Ramos (cell line): Measurements from ENCODE around the gene ZNF846.
"Not testable (repeated sequence)": the region's sequence is repeated elsewhere in the genome, so short reads cannot be mapped to it uniquely, and the experiment has no call there.

Experiments
- in situ Hi-C: fragments of 300-500 bp; cut with MboI; formaldehyde crosslinking; loops from one replicate; pipeline ENCODE4 v1.14.3; 2022; ENCODE audit warnings: low sequenced_read_pairs; ENCODE audit not compliant: unreplicated experiment

The ZNF846 gene

DNA sequence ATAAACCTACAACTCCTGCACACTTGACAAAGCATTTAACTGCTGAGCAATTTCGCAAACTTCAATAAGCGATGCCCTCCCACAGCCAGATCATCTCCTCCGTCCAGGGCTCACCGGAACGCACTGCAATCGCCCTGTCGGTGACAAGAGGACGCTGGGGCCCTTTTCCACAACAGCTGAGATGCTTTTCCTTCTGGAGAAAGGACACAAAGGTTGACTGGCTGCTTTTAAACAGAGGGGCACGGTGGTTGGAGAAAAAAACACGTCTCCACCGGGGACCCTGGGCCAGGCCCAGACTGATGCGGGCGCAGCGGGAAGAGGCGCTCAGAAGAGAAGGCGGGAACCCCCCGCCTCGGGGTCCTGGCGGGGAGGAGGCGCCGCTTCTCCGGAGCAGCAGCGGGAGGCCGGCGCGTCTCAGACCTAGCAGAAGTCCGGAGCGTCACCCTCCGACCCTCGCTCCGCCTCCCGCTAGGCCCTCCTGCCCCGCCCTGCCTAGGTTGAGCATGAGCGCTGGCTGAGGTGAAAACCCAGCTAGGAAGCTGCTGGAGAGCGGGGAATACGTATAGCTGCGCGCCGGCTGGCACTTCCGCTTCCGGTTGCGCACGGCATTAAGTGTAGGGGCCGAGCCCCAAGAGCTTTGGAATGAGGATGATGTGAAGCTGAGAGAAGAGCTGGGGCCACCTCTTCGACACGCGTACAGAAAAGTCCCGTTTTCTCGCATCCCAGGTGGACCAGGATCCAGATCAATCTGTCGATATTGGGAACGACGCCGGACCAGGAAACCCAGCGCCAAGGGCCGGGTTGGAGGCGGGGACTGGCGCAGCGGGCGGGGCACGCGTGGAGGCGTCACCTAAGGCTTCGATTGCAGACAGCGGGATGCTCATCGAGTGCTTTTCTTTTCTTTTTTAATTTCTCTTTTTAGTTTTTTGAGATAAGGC is at the start of gene ZNF846:
Gene ZNF846 (minus strand): TSS at position 564 of the 938 bp plus-strand sequence. CDS start 3,788 bp downstream, outside the sequence.
- in situ Hi-C loops: no loop called here

DNA sequence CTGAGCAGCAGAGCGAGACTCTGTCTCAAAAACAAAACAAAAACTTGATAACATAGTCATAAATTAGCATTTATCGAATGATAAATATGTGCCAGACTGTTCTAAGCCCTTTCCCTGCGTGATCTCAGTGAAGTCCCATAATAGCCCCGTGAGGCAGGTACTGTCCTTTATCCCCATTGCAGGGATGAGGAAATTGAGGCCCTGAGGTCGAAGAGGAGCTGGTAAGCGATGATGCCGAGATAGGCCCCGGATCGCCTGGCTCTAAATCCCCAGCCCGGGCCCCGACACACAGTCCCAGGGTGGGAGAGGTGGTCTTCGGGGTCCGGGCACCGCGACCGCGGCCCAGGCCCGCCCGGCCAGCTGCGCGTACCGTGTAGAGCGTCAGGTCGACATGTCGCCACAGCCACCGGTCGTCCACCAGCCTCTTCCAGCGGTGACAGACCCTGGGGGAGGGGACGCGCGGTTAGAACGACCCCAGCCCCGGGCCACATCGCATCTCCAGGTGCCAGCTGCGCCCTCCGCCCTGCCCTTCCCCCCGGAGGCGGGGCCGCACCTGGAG is 49.7 kb upstream of the ZNF846 start:
- in situ Hi-C loops: loop anchor here (25.0 kb wide), 1 partner anchor 506 kb away; the partner anchor contains the start of genes ZNF559 and ZNF699

DNA sequence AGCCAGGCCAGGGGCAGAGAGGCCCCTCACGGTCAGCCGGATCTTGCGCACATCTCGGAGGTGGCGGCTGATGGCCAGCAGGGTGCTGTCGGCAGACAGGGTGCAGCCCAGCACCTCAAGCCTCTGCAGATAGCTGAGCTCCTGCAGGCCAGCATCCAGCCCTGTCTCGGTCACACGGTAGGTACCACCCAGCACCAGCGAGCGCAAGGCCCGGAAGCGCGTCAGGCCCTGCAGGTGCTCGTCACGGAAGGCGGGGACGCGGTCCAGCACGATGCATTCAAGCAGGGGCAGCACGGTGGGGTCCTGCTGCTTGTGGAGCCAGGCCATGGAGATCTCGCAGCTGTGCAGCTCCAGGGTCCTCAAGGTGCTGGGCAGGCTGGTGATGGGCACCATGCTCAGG is 42.6 kb upstream of the ZNF846 start:
- in situ Hi-C loops: loop anchor here (25.0 kb wide), 1 partner anchor 499 kb away; the partner anchor contains the start of genes ZNF559 and ZNF699

DNA sequence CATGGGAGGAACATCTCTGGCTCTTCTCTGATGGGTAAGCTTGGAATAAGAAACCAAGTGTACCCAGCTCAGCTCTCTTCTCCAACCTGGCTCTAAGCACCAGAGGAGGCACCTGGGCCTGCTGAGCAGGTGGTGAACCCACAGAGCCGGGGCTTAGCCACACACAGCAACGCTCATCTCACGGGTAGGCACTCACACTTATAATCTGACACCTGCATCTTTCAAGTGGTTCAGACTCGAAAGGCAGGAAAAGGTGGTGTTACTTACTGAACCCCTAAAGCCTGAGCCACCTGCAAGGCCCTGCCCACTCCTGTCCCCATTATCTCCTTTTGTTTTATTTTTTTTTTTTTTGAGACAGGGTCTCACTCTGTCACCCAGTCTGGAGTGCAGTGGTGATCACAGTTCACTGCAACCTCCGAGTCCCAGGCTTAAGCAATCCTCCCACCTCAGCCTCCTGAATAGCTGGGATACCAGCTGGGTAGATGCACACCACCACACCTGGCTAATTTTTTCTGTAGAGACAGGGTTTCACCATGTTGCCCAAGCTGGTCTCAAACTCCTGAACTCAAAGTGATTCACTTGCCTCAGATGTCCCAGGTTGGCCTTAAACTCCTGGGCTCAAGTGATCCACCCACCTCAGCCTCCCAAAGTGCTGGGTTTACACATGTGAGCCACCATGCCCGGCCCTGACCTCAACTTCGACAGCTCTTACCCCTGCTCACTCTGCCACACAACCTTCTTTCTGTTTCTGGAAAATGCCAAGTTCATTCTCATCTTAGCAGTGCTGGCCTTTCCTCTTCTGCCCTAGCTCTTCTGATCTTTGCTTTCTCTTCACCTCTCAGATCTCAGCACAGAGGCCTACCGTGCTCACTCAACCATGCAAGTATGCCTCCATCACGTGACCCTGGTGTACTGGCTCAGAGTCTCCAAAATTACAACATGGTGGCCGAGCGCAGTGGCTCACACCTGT is 40.6 kb upstream of the ZNF846 start:
- in situ Hi-C loops: loop anchor here (25.0 kb wide), 1 partner anchor 497 kb away; the partner anchor contains the start of genes ZNF559 and ZNF699

DNA sequence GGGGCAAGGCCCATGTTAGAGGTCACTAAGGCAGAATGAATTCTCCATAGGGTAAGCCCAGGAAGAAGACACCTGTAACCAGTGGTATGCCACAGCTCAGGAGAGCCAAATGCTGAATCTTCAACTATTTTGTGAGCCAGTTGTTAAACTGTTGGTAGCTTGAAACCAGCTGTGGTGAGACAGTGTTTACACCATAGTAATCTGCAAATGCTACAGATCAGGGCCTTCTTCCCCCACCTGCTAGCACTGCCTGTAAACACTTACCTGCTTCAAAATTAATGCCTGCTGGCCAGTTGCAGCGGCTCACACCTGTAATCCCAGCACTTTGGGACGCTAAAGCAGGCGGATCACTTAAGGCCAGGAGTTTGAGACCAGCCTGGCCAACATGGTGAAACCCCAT is 38.3 kb upstream of the ZNF846 start:
- in situ Hi-C loops: loop anchor here (25.0 kb wide), 1 partner anchor 495 kb away; the partner anchor contains the start of genes ZNF559 and ZNF699

DNA sequence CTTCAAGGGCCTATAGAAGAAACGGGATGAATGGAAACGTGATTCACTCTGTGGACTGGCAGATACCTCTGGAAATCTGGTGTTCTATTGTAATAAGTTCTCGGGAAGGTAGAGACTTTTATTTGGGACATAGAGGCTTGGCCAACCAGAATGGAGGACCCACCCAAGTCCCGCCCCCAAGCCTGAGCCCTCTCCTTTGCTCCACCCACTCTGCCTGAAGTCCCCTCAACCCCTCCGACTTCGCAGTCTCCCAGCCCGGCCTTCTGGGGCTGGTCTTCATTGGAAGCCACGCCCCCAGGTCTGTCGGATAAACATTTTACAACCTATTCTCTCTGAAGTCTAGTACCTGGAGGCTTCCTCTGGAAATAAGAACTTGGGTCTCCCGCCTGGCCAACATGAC is 33.4 kb upstream of the ZNF846 start:
- in situ Hi-C loops: loop anchor here (25.0 kb wide), 1 partner anchor 490 kb away; the partner anchor contains the start of genes ZNF559 and ZNF699

DNA sequence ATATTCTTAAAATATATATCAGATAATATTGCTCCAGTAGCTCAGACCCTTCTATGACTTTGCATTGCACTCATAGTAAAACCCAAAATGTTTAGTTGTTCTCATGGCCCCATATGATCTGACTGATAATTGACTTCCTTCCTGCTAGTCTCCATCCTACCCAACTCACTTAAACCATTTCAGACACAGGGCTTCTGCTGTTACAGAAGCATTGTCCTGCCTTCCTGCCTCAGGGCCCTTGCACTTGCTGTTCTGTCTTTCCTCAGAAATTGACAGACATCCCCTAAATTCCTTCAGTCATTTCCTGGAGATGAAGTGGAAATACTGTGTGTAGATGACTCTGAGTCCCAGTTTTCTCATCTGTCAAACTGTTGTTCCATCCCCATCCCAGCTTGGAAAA is 30.6 kb upstream of the ZNF846 start:
- in situ Hi-C loops: loop anchor here (5.0 kb wide), 1 partner anchor 172 kb away; no protein-coding TSS in a partner anchor

DNA sequence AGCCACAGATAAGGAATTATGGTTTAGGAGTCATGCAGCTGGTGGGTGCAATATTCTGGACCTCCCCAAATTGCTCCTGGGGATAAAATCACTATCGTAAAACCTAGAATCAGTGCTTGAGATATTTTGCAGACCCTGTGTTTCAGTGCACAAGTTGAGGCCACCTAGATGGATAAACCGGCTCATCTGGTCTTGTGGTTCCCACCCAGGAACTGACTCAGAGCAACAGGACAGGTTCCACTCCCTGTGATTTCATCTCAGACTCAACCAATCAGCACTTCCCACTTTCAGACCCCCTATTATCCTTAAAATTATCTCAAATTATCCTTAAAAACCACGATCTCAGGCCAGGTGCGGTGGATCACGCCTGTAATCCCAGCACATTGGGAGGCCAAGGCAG is 29.3 kb upstream of the ZNF846 start:
- in situ Hi-C loops: loop anchor here (5.0 kb wide), 1 partner anchor 171 kb away; no protein-coding TSS in a partner anchor

DNA sequence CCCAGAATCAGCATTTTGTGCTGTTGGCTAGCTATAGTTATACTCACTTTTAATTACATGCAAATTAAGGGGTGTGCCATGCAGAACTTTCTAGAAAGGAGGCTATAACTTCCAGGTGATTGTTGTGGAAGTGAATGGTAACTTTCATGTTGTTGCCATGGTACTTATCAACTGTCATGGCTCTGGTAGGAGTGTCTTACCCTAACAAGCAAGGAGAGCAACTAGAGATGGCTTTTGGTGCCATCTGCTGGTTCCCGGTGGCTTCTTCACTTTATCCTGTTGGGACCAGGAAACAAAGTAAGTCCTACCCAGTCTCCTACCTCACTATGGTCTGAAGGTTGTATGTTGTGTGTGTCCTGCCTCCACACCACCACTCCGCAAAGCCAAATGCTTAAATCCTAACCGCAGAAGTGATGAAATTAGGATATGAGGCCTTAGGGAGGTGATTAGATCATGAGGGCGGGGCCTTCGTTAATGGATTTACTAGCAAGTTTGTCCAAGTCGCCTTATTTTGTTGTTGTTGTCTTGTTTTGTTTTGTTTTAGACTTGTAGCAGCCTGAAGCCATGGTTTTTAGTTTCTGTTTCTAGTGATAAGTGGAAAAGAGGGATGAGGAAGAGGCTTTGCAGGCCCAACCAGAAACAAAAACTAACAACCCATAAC is 27.7 kb upstream of the ZNF846 start:
- in situ Hi-C loops: loop anchor here (5.0 kb wide), 1 partner anchor 169 kb away; no protein-coding TSS in a partner anchor

DNA sequence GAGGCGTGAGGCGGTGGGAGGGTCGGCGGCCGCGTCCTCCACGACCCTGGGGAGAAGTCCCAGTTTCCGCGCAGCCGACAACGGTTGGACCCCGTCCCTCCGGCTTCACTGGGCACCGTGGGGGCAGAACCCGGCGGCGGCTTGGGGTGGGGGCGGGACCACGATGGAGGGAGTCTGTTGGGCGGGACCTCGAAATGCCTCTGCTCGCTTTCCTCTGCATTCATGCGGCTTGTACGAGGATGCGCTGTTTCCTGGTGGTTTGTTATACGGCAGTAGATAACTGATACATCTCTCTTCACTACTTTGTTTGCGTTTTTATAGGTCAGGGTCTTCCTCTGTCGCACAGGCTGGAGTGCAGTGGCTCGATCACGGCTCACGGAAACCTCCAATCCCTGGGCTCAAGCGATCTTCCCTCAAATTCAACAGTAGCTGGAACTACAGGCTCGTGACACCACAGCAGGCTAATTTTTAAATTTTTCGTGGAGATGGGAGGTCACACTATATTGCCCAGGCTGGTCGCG is 24.6 kb upstream of the ZNF846 start:
- in situ Hi-C loops: no loop called here

DNA sequence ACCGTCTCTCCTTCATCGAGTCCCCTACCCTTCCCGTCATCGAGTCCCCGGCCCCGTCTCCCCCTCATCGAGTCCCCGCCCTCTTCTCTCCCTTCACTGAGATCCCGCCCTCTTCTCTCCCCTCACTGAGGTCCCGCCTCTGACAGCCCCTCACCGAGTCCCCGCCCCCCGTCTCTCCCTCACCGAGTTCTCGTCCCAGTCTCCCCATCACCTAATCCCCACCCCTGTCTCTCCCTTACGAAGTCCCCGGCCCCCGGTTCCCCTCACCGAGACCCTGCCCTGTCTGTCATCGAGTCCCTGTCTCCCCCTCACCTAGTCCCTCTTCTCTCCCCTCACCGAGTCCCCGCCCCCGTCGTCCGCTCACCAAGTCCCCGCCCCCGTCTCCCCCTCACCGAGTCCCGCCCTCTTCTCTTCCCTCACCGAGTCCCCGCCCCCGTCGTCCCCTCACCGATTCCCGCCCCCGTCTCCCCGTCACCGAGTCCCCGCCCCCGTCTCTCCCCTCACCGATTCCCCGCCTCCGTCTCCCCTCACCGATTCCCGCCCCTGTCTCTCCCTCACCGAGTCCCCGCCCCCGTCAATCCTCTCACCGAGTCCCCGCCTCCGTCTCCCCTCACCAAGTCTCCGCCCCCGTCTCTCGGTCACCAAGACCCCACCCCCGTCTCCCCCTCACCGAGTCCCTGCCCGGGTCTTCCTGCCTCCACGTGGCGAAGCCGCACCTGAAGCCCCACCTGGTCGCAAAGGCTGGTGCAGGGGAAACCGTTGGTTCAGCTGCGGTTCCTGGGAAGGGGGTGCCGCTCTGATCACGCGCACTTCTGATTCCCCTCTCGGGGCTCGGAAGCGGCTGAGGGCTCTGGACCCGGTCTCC is 23.9 kb upstream of the ZNF846 start:
- in situ Hi-C loops: no loop called here

DNA sequence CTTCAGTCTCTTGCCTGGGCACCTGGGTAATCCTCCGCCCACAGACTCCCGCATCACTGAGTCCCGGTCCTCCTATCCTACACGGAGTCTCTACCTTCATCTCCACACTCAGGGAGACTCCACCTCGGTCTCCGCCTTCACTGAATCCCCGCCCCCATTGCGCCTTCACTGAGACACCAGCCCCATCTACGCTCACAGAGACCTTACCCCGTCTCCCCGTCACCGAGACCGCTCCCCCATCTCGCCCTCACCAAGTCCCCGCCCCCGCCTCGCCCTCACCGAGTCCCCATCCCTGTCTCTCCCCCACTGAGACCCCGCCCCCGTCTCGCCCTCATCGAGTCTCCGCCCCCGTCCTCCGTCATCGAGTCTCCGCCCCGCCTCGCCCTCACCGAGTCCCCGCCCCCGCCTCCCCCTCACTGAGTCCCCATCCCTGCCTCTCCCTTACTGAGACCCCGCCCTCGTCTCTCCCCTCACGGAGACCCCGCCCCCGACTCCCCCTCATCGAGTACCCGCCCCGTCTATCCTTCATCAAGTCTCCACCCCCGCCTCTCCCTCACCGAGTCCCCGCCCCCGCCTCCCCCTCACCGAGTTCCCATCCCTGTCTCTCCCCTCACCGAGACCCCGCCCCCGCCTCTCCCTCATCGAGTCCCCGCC is 23.1 kb upstream of the ZNF846 start:
- in situ Hi-C loops: no loop called here

DNA sequence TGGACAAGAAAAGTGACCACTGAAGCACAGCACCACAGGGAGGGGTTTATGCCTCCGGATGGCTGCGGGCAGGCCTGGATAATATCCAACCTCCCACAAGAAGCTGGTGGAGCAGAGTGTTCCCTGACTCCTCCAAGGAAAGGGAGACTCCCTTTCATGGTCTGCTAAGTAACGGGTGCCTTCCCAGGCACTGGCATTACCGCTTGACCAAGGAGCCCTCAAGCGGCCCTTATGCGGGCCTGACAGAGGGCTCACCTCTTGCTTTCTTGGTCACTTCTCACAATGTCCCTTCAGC is 22.5 kb upstream of the ZNF846 start:
- in situ Hi-C loops: not testable (repeated sequence)

DNA sequence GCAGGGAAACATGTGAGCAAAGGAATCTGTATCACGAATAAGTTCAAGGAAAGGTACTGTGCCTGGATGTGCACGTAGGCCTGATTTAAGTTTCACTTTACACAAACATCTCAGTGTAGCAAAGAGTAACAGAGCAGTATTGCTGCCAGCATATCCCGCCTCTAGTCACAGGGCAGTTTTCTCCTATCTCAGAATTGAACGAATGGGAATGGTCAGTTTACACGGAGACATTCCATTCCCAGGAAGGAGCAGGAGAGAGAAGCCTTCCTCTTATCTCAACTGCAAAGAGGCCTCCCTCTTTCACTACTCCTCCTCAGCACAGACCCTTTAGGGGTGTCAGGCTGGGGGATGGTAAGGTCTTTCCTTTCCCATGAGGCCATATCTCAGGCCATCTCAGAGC is 21.0 kb upstream of the ZNF846 start:
- in situ Hi-C loops: not testable (repeated sequence)

DNA sequence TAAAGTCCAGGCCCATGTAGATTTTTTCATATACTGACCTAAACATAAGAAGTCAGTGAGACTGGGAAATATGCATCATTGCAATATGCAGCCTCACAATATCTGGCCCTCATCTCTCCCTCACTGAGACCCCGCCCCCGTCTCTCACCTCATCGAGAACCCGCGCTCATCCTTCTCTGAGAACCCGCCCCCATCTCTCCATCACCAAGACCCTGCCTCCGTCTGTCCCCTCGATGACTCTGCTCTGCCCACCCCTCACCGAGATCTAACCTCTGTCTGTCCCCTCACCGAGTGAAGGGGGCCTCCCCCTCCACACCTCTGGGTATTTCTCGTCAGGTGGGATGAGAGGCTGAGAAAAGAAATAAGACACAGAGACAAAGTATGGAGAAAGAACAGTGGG is 20.5 kb upstream of the ZNF846 start:
- in situ Hi-C loops: no loop called here

DNA sequence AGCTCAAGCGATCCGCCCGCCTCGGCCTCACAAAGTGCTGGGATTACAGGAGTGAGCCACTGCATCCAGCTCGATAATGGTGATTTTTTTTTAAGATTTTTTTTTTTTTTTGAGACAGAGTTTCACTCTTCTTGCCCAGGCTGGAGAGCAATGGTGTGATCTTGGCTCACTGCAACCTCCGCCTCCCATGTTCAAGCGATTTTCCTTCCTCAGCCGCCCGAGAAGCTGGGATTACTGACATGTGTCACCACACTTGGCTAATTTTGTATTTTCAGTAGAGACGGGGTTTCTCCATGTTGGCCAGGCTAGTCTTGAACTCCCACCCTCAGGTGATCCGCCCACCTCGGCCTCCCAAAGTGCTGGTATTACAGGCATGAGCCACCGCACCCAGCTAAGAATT is 20.1 kb upstream of the ZNF846 start:
- in situ Hi-C loops: not testable (repeated sequence)

DNA sequence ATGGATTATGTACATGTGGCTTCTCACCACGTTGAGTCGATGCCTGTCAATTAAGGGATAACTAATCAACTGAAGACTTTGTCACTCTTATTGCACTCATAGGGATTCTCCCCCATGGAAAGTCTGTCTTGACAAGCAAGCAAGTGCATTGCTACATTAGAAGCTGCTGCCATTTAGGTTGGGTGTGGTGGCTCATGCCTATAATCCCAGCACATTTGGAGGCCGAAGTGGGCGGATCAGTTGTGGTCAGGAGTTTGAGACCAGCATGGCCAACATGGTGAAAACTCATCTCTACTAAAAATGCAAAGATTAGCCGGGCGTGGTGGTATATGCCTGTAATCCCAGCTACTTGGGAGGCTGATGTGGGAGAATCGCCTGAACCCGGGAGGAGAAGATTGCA is 18.3 kb upstream of the ZNF846 start:
- in situ Hi-C loops: no loop called here

DNA sequence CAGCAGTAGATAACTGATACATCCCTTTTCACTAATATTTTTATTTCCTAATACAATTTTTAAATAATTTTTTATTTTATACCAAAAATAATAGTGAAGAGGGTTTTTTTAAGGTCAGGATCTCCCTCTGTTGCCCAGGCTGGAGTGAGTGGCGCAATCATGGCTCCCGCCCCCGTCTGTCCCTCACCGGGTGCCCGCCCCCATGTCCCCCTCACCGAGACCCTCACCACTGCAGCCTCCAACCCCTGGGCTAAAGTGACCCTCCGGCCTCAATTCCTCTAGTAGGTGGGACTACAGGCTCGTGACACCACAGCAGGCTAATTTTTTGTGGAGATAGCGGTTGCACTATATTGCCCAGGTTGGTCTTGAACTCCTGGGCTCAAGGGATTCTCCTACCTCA is 17.8 kb upstream of the ZNF846 start:
- in situ Hi-C loops: no loop called here
